ENCODE results near the gene SPCS1.
"Not testable (repeated sequence)": the region's sequence is repeated elsewhere in the genome, so short reads cannot be mapped to it uniquely, and the experiment has no call there.

Gene SPCS1

GRCh38 chr3:52719618-52720017 lies 13.7 kb downstream of the SPCS1 start:
- Histone ChIP-seq H3K4me1 (ENCODE audit: insufficient read depth, low read length) (no peaks in the 10 kb centered on the region), H3K9me3 (ENCODE audit: low read length) (no peaks in the 10 kb centered on the region), H3K36me3 (ENCODE audit: insufficient read depth, low read length) (peaks cover 5% of the 10 kb centered on the region), H3K9ac (ENCODE audit: low read length) (no peak overlapping the region), H3K4me3 (ENCODE audit: low read depth in 1 of 2, low read length in 2 of 2) (no peak overlapping the region), H3K27ac (ENCODE audit: low read depth, low read length) (no peak overlapping the region), H3K27me3 (ENCODE audit: control insufficient read depth in 1 of 2, insufficient read depth in 2 of 2, low read length in 2 of 2) (no peaks in the 10 kb centered on the region)

GRCh38 chr3:52721002-52721729 lies 15.3 kb downstream of the SPCS1 start:
- Histone ChIP-seq H3K4me3 (ENCODE audit: low read depth in 1 of 2, low read length in 2 of 2) (no peak overlapping the region), H3K9ac (ENCODE audit: low read length) (no peak overlapping the region), H3K27ac (ENCODE audit: low read depth, low read length) (no peak overlapping the region)

GRCh38 chr3:52721730-52722008 lies 15.8 kb downstream of the SPCS1 start:
- Histone ChIP-seq H3K27me3 (ENCODE audit: control insufficient read depth in 1 of 2, insufficient read depth in 2 of 2, low read length in 2 of 2) (no peaks in the 10 kb centered on the region), H3K9ac (ENCODE audit: low read length) (no peak overlapping the region), H3K4me3 (ENCODE audit: low read depth in 1 of 2, low read length in 2 of 2) (no peak overlapping the region), H3K9me3 (ENCODE audit: low read length) (no peaks in the 10 kb centered on the region), H3K36me3 (ENCODE audit: insufficient read depth, low read length) (peaks cover 5% of the 10 kb centered on the region), H3K27ac (ENCODE audit: low read depth, low read length) (no peak overlapping the region), H3K4me1 (ENCODE audit: insufficient read depth, low read length) (no peaks in the 10 kb centered on the region)

More at GRCh38 chr3:52721002-52721729, 15.3 kb downstream of the SPCS1 start:
- no peaks in the 10 kb centered on the region for H3K27me3 ChIP-seq (ENCODE audit: control insufficient read depth in 1 of 2, insufficient read depth in 2 of 2, low read length in 2 of 2)
- peaks cover 5% of the 10 kb centered on the region for H3K36me3 ChIP-seq (ENCODE audit: insufficient read depth, low read length)
- H3K4me1 ChIP-seq (ENCODE audit: insufficient read depth, low read length) = no peaks in the 10 kb centered on the region
- no peaks in the 10 kb centered on the region for H3K9me3 ChIP-seq (ENCODE audit: low read length)

- H3K9ac ChIP-seq (ENCODE audit: low read length) = no peak overlapping the region
- H3K27ac ChIP-seq (ENCODE audit: low read depth, low read length) = no peak overlapping the region
- no peaks in the 10 kb centered on the region for H3K9me3 ChIP-seq (ENCODE audit: low read length)
- H3K4me1 ChIP-seq (ENCODE audit: insufficient read depth, low read length) = no peaks in the 10 kb centered on the region
- peaks cover 5% of the 10 kb centered on the region for H3K36me3 ChIP-seq (ENCODE audit: insufficient read depth, low read length)
- no peaks in the 10 kb centered on the region for H3K27me3 ChIP-seq (ENCODE audit: control insufficient read depth in 1 of 2, insufficient read depth in 2 of 2, low read length in 2 of 2)
- no peak overlapping the region for H3K4me3 ChIP-seq (ENCODE audit: low read depth in 1 of 2, low read length in 2 of 2)
Measured at GRCh38 chr3:52722491-52722890, 16.6 kb downstream of the SPCS1 start.

- Histone ChIP-seq H3K4me1 (ENCODE audit: insufficient read depth, low read length) (no peaks in the 10 kb centered on the region), H3K9ac (ENCODE audit: low read length) (no peak overlapping the region), H3K4me3 (ENCODE audit: low read depth in 1 of 2, low read length in 2 of 2) (no peak overlapping the region), H3K27me3 (ENCODE audit: control insufficient read depth in 1 of 2, insufficient read depth in 2 of 2, low read length in 2 of 2) (no peaks in the 10 kb centered on the region), H3K36me3 (ENCODE audit: insufficient read depth, low read length) (peaks cover 2% of the 10 kb centered on the region), H3K9me3 (ENCODE audit: low read length) (no peaks in the 10 kb centered on the region), H3K27ac (ENCODE audit: low read depth, low read length) (no peak overlapping the region)
Measured at GRCh38 chr3:52723935-52724334, 18.0 kb downstream of the SPCS1 start.

- no peaks in the 10 kb centered on the region for H3K27me3 ChIP-seq (ENCODE audit: control insufficient read depth in 1 of 2, insufficient read depth in 2 of 2, low read length in 2 of 2)
Measured at GRCh38 chr3:52724511-52724910, 18.6 kb downstream of the SPCS1 start.

GRCh38 chr3:52728753-52729152 lies 22.8 kb downstream of the SPCS1 start:
- H3K4me3 ChIP-seq (ENCODE audit: low read depth in 1 of 2, low read length in 2 of 2); H3K27me3 ChIP-seq (ENCODE audit: control insufficient read depth in 1 of 2, insufficient read depth in 2 of 2, low read length in 2 of 2); H3K4me1 ChIP-seq (ENCODE audit: insufficient read depth, low read length); H3K27ac ChIP-seq (ENCODE audit: low read depth, low read length); H3K9me3 ChIP-seq (ENCODE audit: low read length); H3K9ac ChIP-seq (ENCODE audit: low read length): not testable (repeated sequence)
- H3K36me3 ChIP-seq (ENCODE audit: insufficient read depth, low read length) = peaks cover 20% of the 10 kb centered on the region

More at GRCh38 chr3:52724511-52724910, 18.6 kb downstream of the SPCS1 start:
- Histone ChIP-seq H3K4me1 (ENCODE audit: insufficient read depth, low read length) (no peaks in the 10 kb centered on the region), H3K27ac (ENCODE audit: low read depth, low read length) (no peak overlapping the region), H3K4me3 (ENCODE audit: low read depth in 1 of 2, low read length in 2 of 2) (no peak overlapping the region), H3K36me3 (ENCODE audit: insufficient read depth, low read length) (no peaks in the 10 kb centered on the region), H3K9ac (ENCODE audit: low read length) (no peak overlapping the region), H3K9me3 (ENCODE audit: low read length) (no peaks in the 10 kb centered on the region)

- Histone ChIP-seq H3K9ac (ENCODE audit: low read length) (no peak overlapping the region), H3K36me3 (ENCODE audit: insufficient read depth, low read length) (peaks cover 20% of the 10 kb centered on the region), H3K4me1 (ENCODE audit: insufficient read depth, low read length) (no peaks in the 10 kb centered on the region), H3K9me3 (ENCODE audit: low read length) (no peaks in the 10 kb centered on the region), H3K27ac (ENCODE audit: low read depth, low read length) (no peak overlapping the region), H3K4me3 (ENCODE audit: low read depth in 1 of 2, low read length in 2 of 2) (no peak overlapping the region), H3K27me3 (ENCODE audit: control insufficient read depth in 1 of 2, insufficient read depth in 2 of 2, low read length in 2 of 2) (no peaks in the 10 kb centered on the region)
Measured at GRCh38 chr3:52730681-52731080, 24.8 kb downstream of the SPCS1 start.

- no peaks in the 10 kb centered on the region for H3K4me1 ChIP-seq (ENCODE audit: insufficient read depth, low read length)
- H3K27me3 ChIP-seq (ENCODE audit: control insufficient read depth in 1 of 2, insufficient read depth in 2 of 2, low read length in 2 of 2) = no peaks in the 10 kb centered on the region
- H3K36me3 ChIP-seq (ENCODE audit: insufficient read depth, low read length) = peaks cover 20% of the 10 kb centered on the region
- no peak overlapping the region for H3K27ac ChIP-seq (ENCODE audit: low read depth, low read length)
- H3K4me3 ChIP-seq (ENCODE audit: low read depth in 1 of 2, low read length in 2 of 2) = no peak overlapping the region
- no peak overlapping the region for H3K9ac ChIP-seq (ENCODE audit: low read length)
- no peaks in the 10 kb centered on the region for H3K9me3 ChIP-seq (ENCODE audit: low read length)
Measured at GRCh38 chr3:52731590-52731989, 25.7 kb downstream of the SPCS1 start.

GRCh38 chr3:52733256-52733891 lies 27.5 kb downstream of the SPCS1 start:
- no peaks in the 10 kb centered on the region for H3K27me3 ChIP-seq (ENCODE audit: control insufficient read depth in 1 of 2, insufficient read depth in 2 of 2, low read length in 2 of 2)
- H3K4me3 ChIP-seq (ENCODE audit: low read depth in 1 of 2, low read length in 2 of 2) = no peak overlapping the region
- peaks cover 26% of the 10 kb centered on the region for H3K36me3 ChIP-seq (ENCODE audit: insufficient read depth, low read length)

GRCh38 chr3:52739730-52740129 lies 33.8 kb downstream of the SPCS1 start:
- Histone ChIP-seq H3K36me3 (ENCODE audit: insufficient read depth, low read length) (peaks cover 31% of the 10 kb centered on the region), H3K27me3 (ENCODE audit: control insufficient read depth in 1 of 2, insufficient read depth in 2 of 2, low read length in 2 of 2) (no peaks in the 10 kb centered on the region), H3K4me1 (ENCODE audit: insufficient read depth, low read length) (no peaks in the 10 kb centered on the region), H3K4me3 (ENCODE audit: low read depth in 1 of 2, low read length in 2 of 2) (no peak overlapping the region), H3K27ac (ENCODE audit: low read depth, low read length) (no peak overlapping the region), H3K9ac (ENCODE audit: low read length) (no peak overlapping the region), H3K9me3 (ENCODE audit: low read length) (no peaks in the 10 kb centered on the region)

More at GRCh38 chr3:52733256-52733891, 27.5 kb downstream of the SPCS1 start:
- Histone ChIP-seq H3K9ac (ENCODE audit: low read length) (no peak overlapping the region), H3K4me1 (ENCODE audit: insufficient read depth, low read length) (no peaks in the 10 kb centered on the region), H3K9me3 (ENCODE audit: low read length) (no peaks in the 10 kb centered on the region), H3K27ac (ENCODE audit: low read depth, low read length) (no peak overlapping the region)
